Measurements from ENCODE around the gene FBXL20. TPM values are rescaled to one million over a fixed set of nuclear protein-coding genes. Genes with fewer than 3 reads are reported as not detected.

The FBXL20 gene
- total and polyA plus RNA-seq, 10 of the 15 experiments (the other 5 are each of a cell fraction or from before 2014, with no cell fraction given) = 1.2 to 8.3 (median 4.4) TPM

DNA sequence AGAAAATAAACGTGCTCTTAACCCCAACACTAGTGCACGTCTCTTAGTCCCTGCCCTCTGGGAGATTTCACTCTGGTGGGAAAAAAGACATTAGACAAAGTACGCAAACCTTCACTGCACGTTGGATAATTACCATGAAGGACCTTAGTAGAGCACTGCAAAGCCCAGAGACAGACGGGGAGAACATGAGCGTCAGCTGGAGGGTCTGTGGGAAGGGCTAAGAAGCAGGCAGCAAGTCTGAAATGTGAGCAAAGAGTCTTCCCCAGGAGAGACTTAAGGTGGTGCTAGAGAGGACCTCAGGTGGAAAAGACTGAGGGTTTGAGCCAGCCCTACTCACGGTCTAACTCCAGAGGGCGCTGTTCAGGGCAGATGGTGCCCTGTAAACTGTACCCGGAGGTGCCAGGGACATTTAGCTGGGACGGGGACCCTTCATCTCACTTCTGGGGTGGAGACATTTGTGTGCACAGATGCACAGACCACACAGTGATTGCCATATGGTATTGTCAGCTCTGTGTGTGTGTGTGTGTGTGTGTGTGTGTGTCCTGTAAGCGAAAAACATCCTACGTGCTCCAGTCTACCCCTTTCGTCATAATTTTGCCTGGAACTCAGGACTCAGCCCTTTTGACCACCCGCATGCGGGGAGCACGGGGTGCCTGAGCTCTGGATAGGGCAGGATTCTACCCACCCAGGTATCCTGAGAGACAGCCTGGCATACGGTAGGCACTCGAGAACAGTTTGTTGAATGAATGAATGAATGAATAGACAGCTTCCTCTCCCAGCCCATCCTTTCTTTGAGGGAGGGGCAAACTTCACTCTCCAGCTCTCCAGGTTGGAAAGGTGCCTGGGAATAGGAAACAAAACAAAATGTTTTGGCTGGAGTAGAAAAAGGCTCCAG, 165.6 kb downstream of the FBXL20 start:
- no peaks in the 10 kb centered on the region for H4K20me1 ChIP-seq (ENCODE audit: control insufficient read depth, insufficient read depth)
- no peaks in the 10 kb centered on the region; a peak in 3 of 4 replicates for H3K27me3 ChIP-seq (replicated peaks in 1 of 2; ENCODE audit: control insufficient read depth in 2 of 2, insufficient read depth in 2 of 2, low read length in 1 of 2)
- no peak overlapping the region for H3K4me3 ChIP-seq
- no peak overlapping the region for H2AFZ ChIP-seq (ENCODE audit: control insufficient read depth, low read depth, low read length)
- 27% methylated on average over 17 of the region's 18 CpGs for whole genome bisulfite sequencing (ENCODE audit: insufficient coverage, insufficient replicate concordance, low lambda C conversion rate, missing lambda C conversion rate)
- peak; percentile 80 for FAIRE-seq
- H3K4me1 ChIP-seq (ENCODE audit: control insufficient read depth, insufficient read depth, low read length) = no peaks in the 10 kb centered on the region
- POLR2A ChIA-PET = interaction anchor here (0.6 to 1.2 kb wide), 4 partner anchors 13 to 41 kb away, joined by 3 to 6 read pairs (median 4); partner anchors contain the start of gene RPL19
- H3K9me3 ChIP-seq (replicated peaks; ENCODE audit: control insufficient read depth, insufficient read depth, low read length) = no peaks in the 10 kb centered on the region
- CTCF ChIA-PET = interaction anchor here (0.5 to 21.3 kb wide), 22 partner anchors 11 to 385 kb away, joined by 3 to 658 read pairs (median 4); partner anchors contain the start of genes ARL5C and RPL19
- H3K4me2 ChIP-seq (ENCODE audit: control insufficient read depth, insufficient read depth) = no peak overlapping the region
- SMC1A ChIA-PET (ENCODE audit: uncharacterized antibody, unreplicated experiment) = interaction anchor here (0.6 to 1.4 kb wide), 5 partner anchors 9 to 141 kb away, joined by 3 to 5 read pairs (median 4); no protein-coding TSS in a partner anchor
- no peaks in the 10 kb centered on the region for H3K79me2 ChIP-seq (ENCODE audit: control insufficient read depth, insufficient read depth, low read length)
- RAD21 ChIA-PET (ENCODE audit: unreplicated experiment) = interaction anchor here (0.7 to 11.3 kb wide), 6 partner anchors 9 to 253 kb away, joined by 3 to 160 read pairs (median 8); no protein-coding TSS in a partner anchor
- no TSS peak for BruUV-seq (replicated peaks)
- no peak overlapping the region for H3K27ac ChIP-seq (ENCODE audit: control insufficient read depth, insufficient read depth)
- H3K36me3 ChIP-seq (ENCODE audit: control insufficient read depth in 2 of 2, insufficient read depth in 2 of 2, low read length in 1 of 2) = no peaks in the 10 kb centered on the region
- no peak overlapping the region for H3K9ac ChIP-seq (ENCODE audit: control insufficient read depth, insufficient read depth, low read length)
- peak; percentile 88 for ATAC-seq
- intact Hi-C loops (cut with micrococcal nuclease; ENCODE audit: unreplicated experiment) (no loop called here), in situ Hi-C loops (cut with MboI) (no loop called here)
- peak; percentile 24 for DNase-seq (ENCODE audit: low read depth, low spot score)
- TF ChIP-seq CTCF (IDR thresholded peaks at IDR 0.05 in 2 of 3, conservative IDR thresholded peaks at IDR 0.05 in 1 of 3; ENCODE audit: control insufficient read depth in 2 of 3, extremely low read depth in 1 of 3, insufficient read depth in 1 of 3, low read depth in 3 of 3, low read length in 3 of 3) (peak; percentile 63 to 95 (median 86)), EP300 (IDR thresholded peaks at IDR 0.05; ENCODE audit: borderline replicate concordance in 1 of 2, control insufficient read depth in 1 of 2, low read depth in 2 of 2, low read length in 2 of 2) (no peak), SMARCA5 (IDR thresholded peaks at IDR 0.05) (peak; percentile 60; the same call in 1 of the 2 replicates), BMI1 (IDR thresholded peaks at IDR 0.05; ENCODE audit: borderline replicate concordance) (no peak), EGR1 (IDR thresholded peaks at IDR 0.05; ENCODE audit: borderline replicate concordance in 1 of 2, low read depth in 2 of 2, low read length in 2 of 2) (no peak), KDM1A (IDR thresholded peaks at IDR 0.05; ENCODE audit: borderline replicate concordance) (no peak), RAD21 (IDR thresholded peaks at IDR 0.05; ENCODE audit: insufficient read depth, low read depth, low read length) (peak; percentile 31; the same call in 1 of the 2 replicates), KLF5 (IDR thresholded peaks at IDR 0.05; ENCODE audit: partially characterized antibody) (no peak), YBX1 (IDR thresholded peaks at IDR 0.05) (no peak), MTA2 (IDR thresholded peaks at IDR 0.05; ENCODE audit: low read depth) (no peak), JUND (IDR thresholded peaks at IDR 0.05; ENCODE audit: low read depth, low read length) (no peak), TBL1XR1 (IDR thresholded peaks at IDR 0.05; ENCODE audit: low read depth, low read length) (no peak), SMC3 (IDR thresholded peaks at IDR 0.05; ENCODE audit: borderline replicate concordance, low read length) (peak; percentile 39; the same call in 1 of the 2 replicates), RB1 (IDR thresholded peaks at IDR 0.05; ENCODE audit: borderline replicate concordance) (0 out of 2 replicates have a peak, but pooled peaks have one; percentile 11), ZNF24 (IDR thresholded peaks at IDR 0.05) (no peak), PAX5 (IDR thresholded peaks at IDR 0.05; ENCODE audit: borderline replicate concordance, low read depth, low read length) (no peak), TCF12 (IDR thresholded peaks at IDR 0.05; ENCODE audit: low read depth, low read length) (no peak), PML (IDR thresholded peaks at IDR 0.05; ENCODE audit: low read length) (no peak)

Data from GM12878 (cell line).